Heart left ventricle (tissue), 13 donors: ENCODE data around the gene GRIK5.

ENCODE experiments used
- CTCF ChIP-seq, 12 donors: fragments of 200-600 bp; sonication (generic) in 4 of 12; IDR thresholded peaks; one replicate each; pipeline versions ENCODE4 v1.5.0 to v1.8.0; 2018 to 2022; ENCODE audit warnings: antibody characterized with exemption in 12 of 12, mild to moderate bottlenecking in 5 of 12
- POLR2A ChIP-seq, 2 donors: fragments of 450-650 bp; IDR thresholded peaks; one replicate each; pipeline ENCODE4 v1.6.1; 2017; ENCODE audit warnings: antibody characterized with exemption in 2 of 2, mild to moderate bottlenecking in 2 of 2, moderate library complexity in 2 of 2
- donor health status: ischemic (EF 13 %, LVEDD 7.1; RV severe dilation, severe dysfunction).
- donor health status: DM: no; HTN: yes; CAD: no.
- donor health status: DM: no; HTN: no; CAD: no.
- donor health status: ischemic (EF 25% LVEDD 6.9; RV normal size, moderate dysfunction).
- donor health status: ischemic (EF 25% LVEDD 5.7; RV mildly dilated, moderate dysfunction).
- donor health status: ischemic (EF 35%, LVEDD 5.7; RV mildly dilated, moderate dysfunction).
- donor health status: nonischemic (EF 11% LVEDD 7.7; RV severe dilation, severe dysfunction).
- donor health status: DM: yes; HTN: yes; CAD: no.
- donor health status: PGD.
- donor health status: ischemic (EF 29% LVEDD 5.4; RV normal size, mild dysfunction).
- donor health status: nonischemic (EF 23%, LVEDD 6.1; RV moderate dilation, normal function).

GRCh38 chr19:41969772-41970458, 100.1 kb downstream of the GRIK5 start:
- no peak for TF ChIP-seq CTCF (IDR thresholded peaks at IDR 0.05)
- no peak for TF ChIP-seq POLR2A (IDR thresholded peaks at IDR 0.05)
